ENCODE measurements around the gene SDCBP2.

- TF ChIP-seq CTCF (IDR thresholded peaks at IDR 0.05; ENCODE audit: low read depth, low read length) = no peak
- no peak for TF ChIP-seq EZH2phosphoT487 (IDR thresholded peaks at IDR 0.05; ENCODE audit: low read depth)
These were observed 16.8 kb upstream of the SDCBP2 start for GRCh38 chr20:1345756-1346093.

Data from OCI-LY3 (cell line).